ENCODE results near the gene MACROD1. TPM values are rescaled to one million over a fixed set of nuclear protein-coding genes. Genes with fewer than 3 reads are reported as not detected.

MACROD1 gene
- total RNA-seq, 4 donors from 2014 or later, result 30.6 to 45.0 (median 35.0) TPM

DNA sequence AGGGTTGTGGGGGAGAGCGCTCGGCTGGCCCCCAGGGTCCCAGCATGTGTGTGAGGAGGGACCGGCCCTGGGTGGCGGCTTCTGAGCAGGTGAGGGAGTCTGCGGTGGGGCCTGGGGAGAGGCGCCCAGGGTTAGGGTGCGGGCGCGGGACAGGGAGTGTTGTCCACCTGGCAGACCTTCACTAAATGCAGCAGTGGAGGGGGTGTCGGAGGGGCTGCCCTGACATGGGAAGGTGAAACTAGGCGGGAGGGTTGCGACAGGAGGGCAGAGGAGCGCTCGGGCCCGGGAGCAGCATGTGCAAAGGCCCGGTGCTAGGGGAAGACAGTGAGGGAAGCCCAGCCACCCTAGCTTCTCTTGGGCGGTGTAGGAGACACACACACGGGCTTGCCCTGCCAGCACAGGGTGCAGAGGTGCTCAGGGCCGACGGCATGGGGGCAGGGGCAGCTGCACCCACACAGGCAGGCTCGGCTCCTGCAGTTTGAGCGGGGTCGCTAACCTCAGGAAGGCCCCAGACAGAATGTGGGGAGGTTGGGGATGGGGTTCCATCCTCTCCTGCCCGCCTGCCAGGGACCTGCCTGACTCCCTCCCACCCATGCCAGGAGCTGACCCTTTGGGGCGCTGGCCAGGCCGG is 157.5 kb downstream of the MACROD1 start:
- Histone ChIP-seq H3K4me3 (no peak overlapping the region), H3K36me3 (no peaks in the 10 kb centered on the region), H3K9me3 (no peaks in the 10 kb centered on the region), H3K27ac (peak overlapping the region in 2 of 4 donors; percentile 67 to 69), H3K27me3 (no peaks in the 10 kb centered on the region), H3K4me1 (peaks cover 0 to 32% (median 12%) of the 10 kb centered on the region in 4 donors)
- TF ChIP-seq, protein P1, sequence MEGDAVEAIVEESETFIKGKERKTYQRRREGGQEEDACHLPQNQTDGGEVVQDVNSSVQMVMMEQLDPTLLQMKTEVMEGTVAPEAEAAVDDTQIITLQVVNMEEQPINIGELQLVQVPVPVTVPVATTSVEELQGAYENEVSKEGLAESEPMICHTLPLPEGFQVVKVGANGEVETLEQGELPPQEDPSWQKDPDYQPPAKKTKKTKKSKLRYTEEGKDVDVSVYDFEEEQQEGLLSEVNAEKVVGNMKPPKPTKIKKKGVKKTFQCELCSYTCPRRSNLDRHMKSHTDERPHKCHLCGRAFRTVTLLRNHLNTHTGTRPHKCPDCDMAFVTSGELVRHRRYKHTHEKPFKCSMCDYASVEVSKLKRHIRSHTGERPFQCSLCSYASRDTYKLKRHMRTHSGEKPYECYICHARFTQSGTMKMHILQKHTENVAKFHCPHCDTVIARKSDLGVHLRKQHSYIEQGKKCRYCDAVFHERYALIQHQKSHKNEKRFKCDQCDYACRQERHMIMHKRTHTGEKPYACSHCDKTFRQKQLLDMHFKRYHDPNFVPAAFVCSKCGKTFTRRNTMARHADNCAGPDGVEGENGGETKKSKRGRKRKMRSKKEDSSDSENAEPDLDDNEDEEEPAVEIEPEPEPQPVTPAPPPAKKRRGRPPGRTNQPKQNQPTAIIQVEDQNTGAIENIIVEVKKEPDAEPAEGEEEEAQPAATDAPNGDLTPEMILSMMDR (IDR thresholded peaks at IDR 0.05), result no peak
- no peak for TF ChIP-seq POLR2A (IDR thresholded peaks at IDR 0.05)
- no peak for TF ChIP-seq EP300 (IDR thresholded peaks at IDR 0.05)
- DNase-seq (ENCODE audit: low spot score in 2 of 2), result no peak
- WGBS, 2 donors, result 92% methylated on average over 23 to 24 of the region's 26 CpGs

DNA sequence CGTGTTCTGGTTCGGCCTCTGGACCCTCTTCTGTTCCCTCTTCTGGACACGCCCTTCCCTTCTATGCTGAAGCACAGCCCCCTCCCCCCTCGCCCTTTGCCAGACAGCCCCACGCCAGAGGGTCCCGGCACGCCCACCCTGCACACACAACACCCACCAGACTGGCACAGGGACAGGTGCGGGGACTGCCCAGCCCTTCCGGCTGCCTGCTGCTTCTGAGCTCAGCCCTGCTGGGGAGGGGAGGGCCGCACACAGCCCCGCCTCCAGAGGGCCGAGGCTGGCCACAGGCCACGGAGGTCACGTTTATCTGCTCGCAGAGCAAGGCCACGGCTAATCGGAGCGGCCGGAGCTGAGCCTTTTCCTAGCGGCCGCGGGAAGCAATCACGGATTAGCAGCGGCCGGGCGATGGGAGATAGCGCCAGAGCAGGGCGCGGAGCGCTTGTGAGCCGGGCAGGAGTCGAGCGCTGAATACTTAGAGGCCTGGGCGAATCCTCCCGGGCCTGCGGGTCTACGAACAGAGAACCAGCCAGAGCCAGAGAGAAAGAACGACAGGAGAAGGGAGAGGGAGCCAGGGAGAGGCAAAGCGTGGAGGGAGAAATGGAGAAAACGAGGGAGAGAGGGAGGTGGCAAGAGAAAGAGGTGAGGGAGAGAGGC is 158.2 kb downstream of the MACROD1 start:
- Histone ChIP-seq H3K4me1 (peaks cover 0 to 32% (median 12%) of the 10 kb centered on the region in 4 donors), H3K36me3 (no peaks in the 10 kb centered on the region), H3K4me3 (peak overlapping the region; percentile 18 to 52 (median 34)), H3K27me3 (no peaks in the 10 kb centered on the region), H3K9me3 (no peaks in the 10 kb centered on the region), H3K27ac (peak overlapping the region in 3 of 4 donors; percentile 8 to 69 (median 67))
- TF ChIP-seq POLR2A (IDR thresholded peaks at IDR 0.05), result no peak
- TF ChIP-seq, protein P1 (IDR thresholded peaks at IDR 0.05), result peak in 3 of 5 experiments; percentile 14 to 56 (median 56)
- 6 to 11% methylated on average over 28 to 40 of the region's 40 CpGs for WGBS, 2 donors
- DNase-seq (ENCODE audit: low spot score in 2 of 2), result peak; percentile 33 to 65

DNA sequence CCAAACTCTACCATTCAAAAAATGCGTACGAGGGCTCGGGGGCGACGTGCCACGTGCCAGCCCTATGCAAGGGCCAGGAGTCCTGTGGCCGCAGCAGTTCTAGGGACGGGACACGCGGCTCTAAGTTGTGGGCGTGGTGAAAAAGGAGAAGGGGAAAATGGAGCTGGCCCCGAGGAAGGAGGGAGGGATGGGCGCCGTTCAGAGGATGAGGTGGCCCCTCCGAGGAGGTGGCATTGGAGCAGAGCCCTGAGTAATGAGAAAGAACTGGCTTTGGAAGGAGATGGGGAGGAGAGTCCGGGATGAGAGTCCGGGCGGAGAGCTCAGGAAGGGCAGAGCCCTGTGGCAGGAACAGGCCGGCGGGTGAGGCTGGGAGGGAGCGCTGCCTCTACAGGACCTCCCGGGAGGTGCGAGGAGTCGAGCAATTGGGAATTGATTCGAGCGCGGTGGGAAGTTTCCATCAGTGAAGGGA is 158.7 kb downstream of the MACROD1 start:
- Histone ChIP-seq H3K4me3 (peak overlapping the region; percentile 18 to 52 (median 34)), H3K9me3 (no peaks in the 10 kb centered on the region), H3K27ac (peak overlapping the region in 3 of 4 donors; percentile 8 to 69 (median 67)), H3K27me3 (no peaks in the 10 kb centered on the region), H3K4me1 (peaks cover 0 to 36% (median 12%) of the 10 kb centered on the region in 4 donors), H3K36me3 (no peaks in the 10 kb centered on the region)
- DNase-seq (ENCODE audit: low spot score in 2 of 2), result no peak
- WGBS, 2 donors, result 1 to 4% methylated on average over 26 of the region's 27 CpGs
- TF ChIP-seq POLR2A (IDR thresholded peaks at IDR 0.05), result no peak
- no peak for TF ChIP-seq EP300 (IDR thresholded peaks at IDR 0.05)
- TF ChIP-seq, protein P1 (IDR thresholded peaks at IDR 0.05), result no peak

DNA sequence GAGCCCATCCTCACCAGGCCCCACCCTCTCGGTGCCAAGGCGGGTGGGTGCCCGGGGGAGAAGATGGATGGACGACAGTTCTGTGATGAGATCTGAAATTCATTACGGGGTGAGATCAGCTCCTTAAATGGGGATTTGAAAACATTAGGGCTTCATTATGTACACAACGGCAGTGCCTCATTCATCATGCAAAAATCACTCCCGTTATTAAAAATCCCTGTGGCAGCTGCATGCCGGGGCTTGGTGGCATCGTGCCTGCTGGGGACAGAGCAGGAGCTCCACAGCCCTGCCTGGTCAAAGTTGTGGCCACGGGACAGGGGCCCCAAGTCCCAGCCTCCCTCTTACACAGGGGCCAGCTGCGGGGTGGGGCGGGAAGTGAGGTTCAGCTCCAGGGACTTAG is 159.5 kb downstream of the MACROD1 start:
- Histone ChIP-seq H3K4me1 (peaks cover 0 to 44% (median 12%) of the 10 kb centered on the region in 4 donors), H3K27me3 (no peaks in the 10 kb centered on the region), H3K4me3 (no peak overlapping the region), H3K36me3 (no peaks in the 10 kb centered on the region), H3K9me3 (no peaks in the 10 kb centered on the region), H3K27ac (no peak overlapping the region)
- WGBS, 2 donors, result 51 to 67% methylated on average over 9 to 12 of the region's 12 CpGs
- no peak for TF ChIP-seq EP300 (IDR thresholded peaks at IDR 0.05)
- TF ChIP-seq, protein P1 (IDR thresholded peaks at IDR 0.05), result no peak
- no peak for TF ChIP-seq POLR2A (IDR thresholded peaks at IDR 0.05)
- no peak for DNase-seq (ENCODE audit: low spot score in 2 of 2)

DNA sequence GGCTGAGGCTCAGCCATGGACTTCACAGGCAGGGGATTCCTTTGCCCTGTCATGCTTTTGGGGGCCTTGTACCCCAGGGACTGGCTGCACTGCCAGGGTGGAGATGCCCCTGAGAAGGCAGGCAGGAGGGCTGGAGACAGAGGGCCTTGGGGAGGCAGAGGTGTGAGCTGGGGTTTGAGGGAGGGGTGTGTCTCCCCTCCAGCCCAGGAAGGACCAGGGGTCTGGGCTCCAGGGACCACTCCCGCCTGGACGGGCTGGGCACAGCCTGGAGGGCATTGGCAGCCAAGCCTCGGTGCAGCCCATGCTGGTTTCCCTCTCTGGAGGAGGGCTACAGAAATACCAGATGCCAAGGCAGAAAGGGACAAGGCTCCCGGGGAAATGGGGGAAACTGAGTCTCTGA is 160.2 kb downstream of the MACROD1 start:
- no peak overlapping the region for H3K27ac ChIP-seq
- WGBS, 2 donors, result 71 to 87% methylated on average over 1 to 4 of the region's 4 CpGs
- no peaks in the 10 kb centered on the region for H3K9me3 ChIP-seq
- TF ChIP-seq, protein P1 (IDR thresholded peaks at IDR 0.05), result no peak
- TF ChIP-seq POLR2A (IDR thresholded peaks at IDR 0.05) (no peak), EP300 (IDR thresholded peaks at IDR 0.05) (no peak)
- no peak for DNase-seq (ENCODE audit: low spot score in 2 of 2)
- no peaks in the 10 kb centered on the region for H3K27me3 ChIP-seq
- H3K4me1 ChIP-seq, result peaks cover 0 to 51% (median 14%) of the 10 kb centered on the region in 4 donors
- H3K4me3 ChIP-seq, result no peak overlapping the region
- no peaks in the 10 kb centered on the region for H3K36me3 ChIP-seq
